SIG-M5 treated with dmso at 0.1 percent for 504 hours (cell line): Measurements from ENCODE around the gene SLC37A4.
"Not testable (repeated sequence)": the region's sequence is repeated elsewhere in the genome, so short reads cannot be mapped to it uniquely, and the experiment has no call there.

Source experiments
- DNase-seq: peaks from one replicate; lab custom pipeline; 2025; ENCODE audit not compliant: unreplicated experiment; lab: John Stamatoyannopoulos, UW

The SLC37A4 gene

DNA sequence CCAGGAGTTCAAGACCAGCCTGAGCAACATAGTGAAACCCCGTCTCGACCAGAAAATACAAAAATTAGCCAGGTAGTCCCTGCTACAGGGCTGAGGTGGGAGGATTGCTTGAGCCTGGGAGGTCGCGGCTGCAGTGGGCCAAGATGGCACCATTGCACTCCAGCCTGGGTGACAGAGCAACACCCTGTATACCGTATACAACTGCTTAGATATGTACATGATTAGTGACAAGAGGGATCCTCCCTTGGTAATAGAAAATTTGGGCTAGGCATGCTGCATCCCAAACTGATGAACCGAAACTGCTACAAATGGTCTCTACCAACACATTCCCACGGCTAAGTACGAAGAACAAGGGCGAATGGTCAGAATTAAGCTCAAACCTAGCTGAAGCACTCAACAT is 12.2 kb upstream of the SLC37A4 start:
- DNase-seq: no peak

DNA sequence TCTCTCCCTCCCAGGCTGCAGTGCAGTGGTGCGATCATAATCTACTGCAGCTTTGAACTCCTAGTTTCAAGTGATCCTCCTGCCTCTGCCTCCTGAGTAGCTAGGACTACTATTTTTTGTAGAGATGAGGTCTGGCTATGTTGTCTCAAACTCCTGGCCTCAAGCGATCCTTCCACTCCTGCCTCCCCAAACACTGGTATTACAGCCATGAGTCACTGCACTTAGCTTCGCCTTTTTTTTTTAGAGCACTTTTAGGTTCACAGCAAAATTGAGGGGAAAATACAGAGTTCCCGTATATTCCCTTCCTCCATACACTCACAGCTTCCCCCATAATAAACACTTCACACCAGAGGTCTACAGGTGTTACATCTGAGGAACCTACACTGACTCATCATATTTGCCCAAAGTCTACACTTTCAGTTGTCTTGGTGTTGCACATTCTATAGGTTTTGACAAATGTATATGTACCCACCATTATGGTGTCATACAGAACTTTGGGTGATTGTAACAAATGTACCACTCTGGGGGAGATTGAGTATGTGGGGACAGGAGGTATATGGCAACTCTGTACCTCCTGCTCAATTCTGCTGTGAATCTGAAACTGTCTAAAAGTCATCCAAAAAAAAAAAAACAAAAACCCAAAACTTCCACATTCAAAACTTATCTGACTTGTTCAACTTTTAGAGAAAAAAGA is 11.3 kb upstream of the SLC37A4 start:
- no peak for DNase-seq

DNA sequence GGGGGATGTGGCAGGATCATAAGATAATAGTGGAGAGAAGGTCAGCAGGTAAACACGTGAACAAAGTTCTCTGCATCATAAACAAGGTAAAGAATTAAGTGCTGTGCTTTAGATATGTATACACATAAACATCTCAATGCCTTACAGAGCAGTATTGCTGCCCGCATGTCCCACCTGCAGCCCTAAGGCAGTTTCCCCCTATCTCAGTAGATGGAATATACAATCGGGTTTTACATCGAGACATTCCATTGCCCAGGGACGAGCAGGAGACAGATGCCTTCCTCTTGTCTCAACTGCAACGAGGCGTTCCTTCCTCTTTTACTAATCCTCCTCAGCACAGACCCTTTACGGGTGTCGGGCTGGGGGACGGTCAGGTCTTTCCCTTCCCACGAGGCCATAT is 8.8 kb upstream of the SLC37A4 start:
- not testable (repeated sequence) for DNase-seq

DNA sequence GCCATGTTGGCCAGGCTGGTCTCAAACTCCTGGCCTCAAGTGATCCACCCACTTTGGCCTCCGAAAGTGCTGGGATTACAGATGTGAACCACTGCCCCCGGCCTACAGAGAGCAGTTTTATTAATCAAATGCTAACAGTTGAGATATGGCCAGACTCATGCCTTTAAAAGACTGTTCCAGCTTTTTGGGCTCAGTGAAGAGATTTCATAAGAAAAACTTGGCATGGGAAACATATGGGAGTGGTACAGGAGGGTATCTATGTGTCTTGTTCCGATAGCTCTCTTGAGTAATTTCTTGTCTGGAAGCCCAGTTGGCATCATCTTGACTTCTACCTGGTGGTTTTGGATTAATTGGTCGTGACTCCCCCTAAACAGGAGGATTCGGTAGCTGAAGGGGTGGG is 8.2 kb upstream of the SLC37A4 start:
- no peak for DNase-seq

DNA sequence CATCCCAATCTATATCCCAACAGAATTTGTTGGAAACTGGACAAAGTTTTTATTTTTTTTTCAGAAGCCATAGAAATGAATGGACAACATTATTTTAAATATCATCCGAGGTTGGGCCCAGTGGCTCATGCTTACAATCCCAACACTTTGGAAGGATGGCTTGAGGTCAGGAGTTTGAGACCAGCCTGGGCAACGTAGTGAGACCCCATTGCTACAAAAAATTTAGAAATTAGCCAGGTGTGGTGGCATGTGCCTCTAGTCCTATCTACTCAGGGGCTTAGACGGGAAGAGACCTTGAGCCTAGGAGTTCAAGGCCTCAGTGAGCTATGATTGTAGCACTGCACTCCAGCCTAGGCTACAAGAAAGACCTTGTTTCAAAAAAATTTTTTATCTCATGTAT is 4.1 kb upstream of the SLC37A4 start:
- no peak for DNase-seq

DNA sequence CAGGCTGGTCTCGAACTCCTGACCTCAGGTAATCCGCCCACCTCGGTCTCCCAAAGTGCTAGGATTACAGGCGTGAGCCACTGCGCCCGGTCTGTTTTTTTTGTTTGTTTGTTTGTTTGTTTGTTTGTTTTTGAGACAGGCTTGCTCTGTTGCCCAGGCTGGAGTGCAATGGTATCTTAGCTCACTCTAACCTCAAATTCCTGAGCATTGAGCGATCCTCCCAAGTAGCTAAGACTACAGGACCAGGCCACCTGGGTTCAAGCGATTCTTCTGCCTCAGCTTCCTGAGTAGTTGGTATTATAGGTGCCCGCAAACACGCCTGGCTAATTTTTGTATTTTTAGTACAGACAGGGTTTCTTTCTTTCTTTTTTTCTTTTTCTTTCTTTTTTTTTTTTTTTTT is 2.7 kb upstream of the SLC37A4 start:
- not testable (repeated sequence) for DNase-seq

DNA sequence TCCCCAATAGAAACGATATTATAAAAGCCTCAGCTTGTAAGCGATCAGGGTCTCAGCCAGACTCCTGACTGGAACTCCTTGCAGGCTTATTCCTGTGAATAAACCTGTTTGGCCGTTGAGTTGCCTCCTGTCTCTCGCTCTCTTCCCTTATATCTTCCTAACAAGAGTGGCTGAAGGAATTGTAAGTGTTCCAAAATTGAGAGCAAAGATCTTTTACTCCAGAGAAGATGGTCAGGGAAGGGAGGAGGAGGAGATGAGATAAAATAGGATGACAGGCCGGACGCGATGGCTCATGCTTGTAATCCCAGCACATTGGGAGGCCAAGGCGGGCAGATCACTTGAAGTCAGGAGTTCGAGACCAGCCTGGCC is 1.2 kb upstream of the SLC37A4 start:
- DNase-seq: no peak

DNA sequence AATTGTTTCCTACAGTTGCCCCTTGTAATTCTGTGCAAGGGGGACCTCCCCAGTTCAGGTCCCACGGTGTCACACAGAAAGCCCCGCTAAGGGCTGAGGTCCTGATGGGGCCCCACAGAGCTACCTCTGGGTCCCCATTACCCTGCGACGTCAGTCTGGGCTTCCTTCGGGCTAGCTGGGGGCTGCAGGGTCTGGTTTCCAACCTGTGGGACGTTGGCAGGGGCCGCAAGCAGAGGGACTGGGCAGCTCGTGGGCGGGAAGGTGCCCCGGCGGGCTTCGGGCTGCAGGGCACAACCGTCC is 698 bp downstream of the SLC37A4 start:
- no peak for DNase-seq

DNA sequence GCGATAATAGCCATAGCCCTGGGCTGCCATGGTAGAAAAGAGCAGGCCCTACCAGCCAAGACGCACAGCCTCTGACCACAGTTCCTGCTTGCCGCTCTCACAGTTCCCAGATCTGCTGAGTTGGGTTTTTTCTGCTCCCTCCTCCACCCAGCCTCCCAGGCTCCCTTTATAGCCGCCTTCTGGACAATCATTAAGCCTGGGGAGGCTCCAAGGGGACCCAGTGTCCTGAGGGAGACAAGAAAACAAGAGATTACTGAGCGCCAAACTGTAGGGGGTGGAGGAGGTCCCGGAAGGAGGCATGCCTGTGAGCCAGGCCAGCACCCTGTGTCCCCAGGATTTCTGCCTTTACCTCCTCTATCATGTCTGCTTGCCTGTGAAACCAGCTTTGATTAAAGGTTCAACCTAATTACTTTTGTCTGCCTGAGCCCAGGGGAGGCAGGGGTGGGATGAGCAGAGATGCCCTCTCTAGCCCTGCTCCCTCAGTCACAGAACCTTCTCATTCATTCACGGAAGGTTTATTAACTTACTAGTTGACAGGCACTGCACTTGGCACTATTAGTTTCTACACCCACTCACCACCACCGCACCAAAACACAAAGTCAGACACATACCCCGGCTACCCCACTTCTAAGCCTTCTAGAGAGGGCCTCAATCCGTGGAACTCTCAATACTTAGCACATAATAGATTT is 1.2 kb downstream of the SLC37A4 start:
- no peak for DNase-seq

DNA sequence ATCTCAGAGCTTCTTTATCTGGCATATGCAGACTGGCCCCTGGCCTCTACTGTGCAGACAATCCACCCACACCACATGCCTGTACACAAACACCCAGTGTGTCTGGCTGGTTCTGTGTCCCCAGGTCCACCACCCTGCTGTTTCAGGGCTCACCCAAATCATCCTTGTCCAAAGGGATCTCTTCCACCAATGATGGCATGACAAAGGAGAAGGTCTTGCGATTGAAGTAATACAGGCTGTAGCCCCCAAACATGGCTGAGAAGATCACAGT is 1.7 kb downstream of the SLC37A4 start:
- no peak for DNase-seq

DNA sequence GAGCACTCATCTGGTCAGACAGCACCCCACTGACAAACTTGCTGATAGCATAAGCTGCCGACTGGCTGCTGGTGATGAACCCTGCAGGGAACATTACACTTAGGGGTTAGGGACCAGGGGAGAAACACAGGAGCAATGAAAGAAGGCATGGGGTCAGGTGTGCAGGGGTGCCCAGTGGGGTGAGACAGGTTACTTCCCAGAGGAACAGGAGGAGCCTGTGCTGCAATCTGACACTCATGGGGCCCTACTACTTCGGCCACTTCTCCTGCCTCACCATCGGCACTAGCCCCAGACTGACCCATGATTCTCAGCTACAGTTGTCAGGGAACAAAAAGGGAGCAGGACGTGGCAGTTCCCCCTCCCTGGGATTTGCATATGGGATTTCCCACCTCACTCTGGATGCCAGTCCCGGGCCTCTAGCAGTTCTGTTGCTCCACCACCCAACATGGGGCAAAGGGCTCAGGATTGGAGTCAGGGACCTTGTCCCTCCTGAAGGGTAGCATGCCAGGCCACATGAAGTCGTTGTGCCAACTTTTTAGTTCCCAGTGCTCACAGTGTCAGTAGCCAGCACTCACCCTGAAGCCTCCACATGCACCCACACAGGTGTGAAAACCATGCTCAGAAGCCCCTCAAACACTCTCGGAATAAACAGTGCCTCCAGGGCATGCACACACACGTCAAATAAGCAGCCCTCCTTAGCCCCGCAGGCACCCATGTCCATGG is 2.2 kb downstream of the SLC37A4 start:
- DNase-seq: no peak

DNA sequence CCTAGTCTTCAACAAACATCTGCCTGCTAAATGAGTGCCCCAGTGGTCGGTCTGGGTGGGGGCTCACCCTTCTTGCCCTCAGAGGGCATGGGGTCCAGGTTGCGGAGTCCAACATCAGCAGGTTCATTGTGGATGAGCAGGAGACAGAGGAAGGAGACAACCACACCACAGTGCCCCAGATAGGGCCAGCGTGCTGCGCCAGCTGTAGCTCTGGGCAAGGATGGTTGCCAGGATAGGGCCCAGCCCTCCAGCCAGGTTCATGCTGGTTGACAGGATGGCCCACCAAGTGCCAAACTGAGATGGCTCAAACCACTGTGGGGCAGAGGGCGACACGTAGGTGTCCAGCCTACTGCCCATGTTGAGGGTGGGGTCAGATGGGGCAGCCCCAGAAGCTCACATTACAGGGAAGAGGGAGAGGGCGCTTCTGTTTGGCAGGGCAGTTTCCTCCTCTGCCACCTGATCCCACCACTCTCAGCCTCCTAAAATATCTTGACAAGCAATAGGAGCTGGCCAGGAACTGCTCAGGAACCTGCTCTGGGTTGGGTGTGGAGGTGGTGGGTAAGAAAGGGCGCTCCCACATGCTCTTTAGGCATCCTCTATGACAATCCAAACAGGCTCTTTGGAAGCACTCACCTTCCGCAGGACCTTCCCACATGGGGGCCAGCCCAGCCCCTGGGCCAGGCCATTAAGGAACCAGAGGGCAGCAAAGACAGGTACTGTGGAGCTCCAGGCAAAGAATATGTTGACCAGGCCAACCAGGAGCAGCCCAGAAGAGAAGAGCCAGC is 2.9 kb downstream of the SLC37A4 start:
- no peak for DNase-seq

DNA sequence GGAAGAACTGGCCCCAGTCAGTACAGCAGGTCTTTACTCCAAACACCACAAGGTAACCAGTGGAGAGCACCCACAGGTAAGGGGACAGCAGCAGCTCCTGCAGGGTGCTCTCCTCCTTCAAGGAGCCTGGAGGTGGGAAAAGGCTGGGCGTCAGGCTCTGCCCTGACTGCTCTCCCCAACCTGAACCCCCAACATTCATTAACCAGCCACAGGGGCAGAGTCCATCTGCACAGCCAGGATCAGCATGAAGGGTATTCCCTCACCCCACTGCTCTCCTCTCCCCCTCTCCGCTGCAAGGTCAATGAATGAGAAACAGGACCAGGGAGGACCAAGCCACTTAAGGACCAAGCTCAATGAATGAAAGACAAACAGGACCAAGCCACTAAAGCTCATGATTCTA is 3.7 kb downstream of the SLC37A4 start:
- no peak for DNase-seq

DNA sequence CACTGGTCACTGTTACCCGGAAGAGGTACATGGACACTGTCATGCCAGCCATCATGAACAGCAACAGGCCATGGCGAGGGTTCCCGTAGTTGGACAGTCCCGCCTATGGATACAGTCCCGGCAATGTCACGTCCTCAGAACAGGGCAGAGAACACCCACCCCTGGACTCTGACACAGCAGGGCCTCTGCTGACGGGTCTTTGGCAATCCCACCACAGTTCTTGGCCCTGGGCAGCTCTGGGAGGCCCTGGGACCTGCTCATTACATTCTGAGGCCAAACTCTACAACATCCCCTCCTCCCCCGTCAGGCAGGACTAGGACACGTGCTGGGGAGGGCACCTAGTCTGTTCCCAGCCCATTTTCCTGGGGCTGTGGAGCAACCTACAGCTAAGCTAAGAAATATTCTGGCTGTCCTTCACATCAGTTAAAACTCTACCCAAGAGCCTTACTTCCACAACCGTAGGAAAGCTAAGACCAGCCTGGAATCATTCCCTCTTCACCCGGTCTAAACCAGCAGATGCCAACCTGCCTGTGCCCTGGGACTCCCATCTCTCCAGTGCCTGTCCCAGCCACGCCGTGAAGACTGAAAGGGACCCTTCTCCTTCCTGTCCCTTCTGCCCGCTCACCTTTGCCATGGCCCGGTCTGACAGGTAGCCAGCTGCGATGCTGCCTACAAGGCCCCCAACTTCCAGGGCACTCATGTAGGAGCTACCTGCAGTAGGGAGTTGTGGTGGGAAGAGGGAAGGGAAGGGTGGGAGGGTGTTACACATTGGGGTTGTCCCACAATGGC is 4.5 kb downstream of the SLC37A4 start:
- DNase-seq: no peak

DNA sequence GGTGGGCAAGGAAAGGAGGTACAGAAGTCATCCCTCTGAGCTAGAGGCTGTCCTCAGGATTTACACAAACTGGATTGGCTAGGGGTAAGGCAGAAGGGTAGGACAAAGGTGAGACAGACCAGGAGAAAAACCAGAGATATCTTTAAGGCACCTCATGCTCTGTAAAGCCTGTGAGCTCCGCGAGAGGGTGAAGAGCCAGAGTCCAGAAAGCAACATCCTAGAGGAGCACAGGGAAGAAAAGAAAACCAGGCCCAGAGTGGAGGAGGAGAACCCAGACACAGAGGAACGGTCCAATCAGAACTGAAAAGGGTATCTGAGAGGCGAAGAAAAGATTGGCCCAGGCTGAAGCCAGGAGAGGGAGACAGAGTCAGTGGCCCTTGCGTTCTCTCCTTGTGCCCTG is 5.1 kb downstream of the SLC37A4 start:
- DNase-seq: no peak

DNA sequence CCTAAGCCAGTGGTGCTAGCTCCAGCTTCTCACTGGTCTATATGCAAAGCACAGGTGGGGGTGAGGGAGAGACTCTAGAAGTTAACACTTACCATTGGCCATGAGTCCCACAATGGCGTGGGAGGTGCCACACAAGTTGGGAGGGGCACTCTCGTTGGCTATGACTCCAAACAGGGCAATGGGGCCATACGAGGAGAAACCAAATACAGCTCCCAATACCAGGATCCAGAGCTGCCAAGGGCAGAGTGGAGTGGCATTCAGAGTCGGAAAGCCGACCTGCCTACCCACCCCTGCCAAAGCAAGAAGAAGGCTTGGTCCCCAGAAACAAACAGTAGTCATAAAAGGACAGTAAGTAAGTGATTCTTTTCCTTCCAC is 5.6 kb downstream of the SLC37A4 start:
- no peak for DNase-seq

DNA sequence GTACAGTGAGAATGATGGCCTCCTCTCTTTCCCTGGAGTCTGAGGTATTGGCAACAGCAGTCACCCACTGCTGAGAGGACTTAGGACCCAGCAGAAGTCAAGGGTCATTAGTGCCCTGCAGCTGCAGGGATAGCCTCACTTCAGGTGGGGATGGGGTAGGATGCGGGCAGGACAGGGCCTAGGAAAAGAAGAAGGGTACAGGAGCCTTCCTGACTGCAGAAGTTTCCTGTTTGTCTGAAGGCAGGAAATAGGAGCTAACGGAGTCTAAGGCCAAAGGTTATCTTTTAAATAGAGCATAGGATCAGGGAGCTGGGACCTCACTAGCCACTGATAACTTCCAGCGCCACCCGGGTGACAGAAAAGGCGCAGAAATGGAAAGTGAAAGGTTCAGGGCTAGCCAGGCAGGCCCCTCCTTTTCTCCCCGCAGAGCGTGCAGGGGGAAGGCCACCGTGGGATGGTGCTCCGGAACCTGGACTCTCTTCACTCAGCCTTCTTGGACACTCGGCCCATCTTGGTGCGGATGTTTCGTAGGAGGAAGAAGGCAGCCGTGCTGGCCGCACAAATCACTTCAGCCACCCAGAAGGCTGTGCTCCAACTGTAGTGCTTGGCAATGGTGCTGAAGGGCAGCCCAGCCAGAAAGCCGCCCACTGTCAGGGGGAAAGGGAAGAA is 6.1 kb downstream of the SLC37A4 start:
- no peak for DNase-seq

DNA sequence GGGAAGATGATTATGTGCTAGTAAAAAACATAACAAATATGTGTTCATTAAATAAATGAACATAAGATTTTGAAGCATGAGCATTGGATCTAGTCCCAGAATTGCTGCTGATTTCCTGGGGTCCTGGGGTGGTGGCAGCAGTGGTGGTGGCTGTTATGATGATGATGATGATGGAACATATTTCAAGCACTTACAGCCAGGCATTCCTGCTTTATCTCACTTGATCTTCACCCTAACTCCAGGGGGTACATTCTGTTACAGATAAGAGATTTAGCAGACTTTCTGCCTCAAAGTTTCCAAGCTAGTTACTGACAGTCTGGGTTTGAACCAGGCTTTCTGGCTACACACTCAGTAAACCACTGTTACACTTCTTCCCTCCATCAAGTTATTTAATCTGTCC is 6.9 kb downstream of the SLC37A4 start:
- DNase-seq: no peak

DNA sequence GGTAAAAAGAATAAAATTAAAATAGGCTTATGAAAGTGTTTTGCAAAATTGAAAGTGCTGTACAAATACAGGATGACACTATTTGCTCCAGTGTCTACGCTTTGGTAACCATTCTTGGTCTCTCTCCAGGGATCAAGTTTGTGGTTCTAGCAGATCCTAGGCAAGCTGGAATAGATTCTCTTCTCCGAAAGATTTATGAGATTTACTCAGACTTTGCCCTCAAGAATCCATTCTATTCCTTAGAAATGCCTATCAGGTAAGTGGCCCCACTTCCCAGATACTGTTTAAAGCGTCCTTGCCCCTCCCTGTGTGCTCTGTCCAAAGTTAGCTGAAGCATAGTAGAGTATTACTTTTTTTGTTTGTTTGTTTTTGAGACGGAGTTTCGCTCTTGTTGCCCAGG is 9.0 kb downstream of the SLC37A4 start:
- DNase-seq: no peak

DNA sequence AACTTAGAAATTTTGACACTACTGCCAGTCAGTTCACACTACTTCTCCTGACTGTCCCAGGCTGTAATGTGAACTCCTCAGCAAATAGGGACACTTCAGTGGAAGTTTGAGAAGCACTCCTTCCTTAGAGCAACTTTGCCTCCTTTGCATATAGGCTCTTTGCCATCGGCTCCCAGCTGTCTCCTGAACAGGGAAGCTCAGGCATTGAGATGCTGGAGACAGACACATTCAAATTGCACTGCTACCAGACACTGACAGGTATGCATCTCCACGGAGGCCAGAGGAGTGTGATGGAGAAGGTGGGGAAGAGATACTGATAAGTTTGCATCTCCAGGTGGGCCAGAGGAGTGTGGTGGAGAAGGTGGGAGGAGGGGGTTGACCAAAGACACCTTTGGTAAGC is 10.7 kb downstream of the SLC37A4 start:
- no peak for DNase-seq
